ENCODE measurements around the gene KAT5. TPM values are rescaled to one million over a fixed set of nuclear protein-coding genes. Genes with fewer than 3 reads are reported as not detected.

The KAT5 gene
- total RNA-seq, 1 donor from 2014 or later, result 66.5 TPM

GRCh38 chr11:65736810-65737209 is 24.8 kb downstream of the KAT5 start:
- Mint-ChIP-seq H3K27me3 (ENCODE audit: unreplicated experiment) (peaks cover 35% of the 10 kb centered on the region), H3K4me3 (ENCODE audit: unreplicated experiment) (no peak overlapping the region), H3K36me3 (ENCODE audit: unreplicated experiment) (no peaks in the 10 kb centered on the region), H3K27ac (ENCODE audit: unreplicated experiment) (no peak overlapping the region), H3K9me3 (ENCODE audit: unreplicated experiment) (peaks cover 24% of the 10 kb centered on the region), H3K4me1 (ENCODE audit: unreplicated experiment) (no peaks in the 10 kb centered on the region)
- no peak for DNase-seq (ENCODE audit: extremely low spot score, unreplicated experiment)
- TF ChIP-seq, protein P1, sequence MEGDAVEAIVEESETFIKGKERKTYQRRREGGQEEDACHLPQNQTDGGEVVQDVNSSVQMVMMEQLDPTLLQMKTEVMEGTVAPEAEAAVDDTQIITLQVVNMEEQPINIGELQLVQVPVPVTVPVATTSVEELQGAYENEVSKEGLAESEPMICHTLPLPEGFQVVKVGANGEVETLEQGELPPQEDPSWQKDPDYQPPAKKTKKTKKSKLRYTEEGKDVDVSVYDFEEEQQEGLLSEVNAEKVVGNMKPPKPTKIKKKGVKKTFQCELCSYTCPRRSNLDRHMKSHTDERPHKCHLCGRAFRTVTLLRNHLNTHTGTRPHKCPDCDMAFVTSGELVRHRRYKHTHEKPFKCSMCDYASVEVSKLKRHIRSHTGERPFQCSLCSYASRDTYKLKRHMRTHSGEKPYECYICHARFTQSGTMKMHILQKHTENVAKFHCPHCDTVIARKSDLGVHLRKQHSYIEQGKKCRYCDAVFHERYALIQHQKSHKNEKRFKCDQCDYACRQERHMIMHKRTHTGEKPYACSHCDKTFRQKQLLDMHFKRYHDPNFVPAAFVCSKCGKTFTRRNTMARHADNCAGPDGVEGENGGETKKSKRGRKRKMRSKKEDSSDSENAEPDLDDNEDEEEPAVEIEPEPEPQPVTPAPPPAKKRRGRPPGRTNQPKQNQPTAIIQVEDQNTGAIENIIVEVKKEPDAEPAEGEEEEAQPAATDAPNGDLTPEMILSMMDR (IDR thresholded peaks at IDR 0.05), result no peak

DNA sequence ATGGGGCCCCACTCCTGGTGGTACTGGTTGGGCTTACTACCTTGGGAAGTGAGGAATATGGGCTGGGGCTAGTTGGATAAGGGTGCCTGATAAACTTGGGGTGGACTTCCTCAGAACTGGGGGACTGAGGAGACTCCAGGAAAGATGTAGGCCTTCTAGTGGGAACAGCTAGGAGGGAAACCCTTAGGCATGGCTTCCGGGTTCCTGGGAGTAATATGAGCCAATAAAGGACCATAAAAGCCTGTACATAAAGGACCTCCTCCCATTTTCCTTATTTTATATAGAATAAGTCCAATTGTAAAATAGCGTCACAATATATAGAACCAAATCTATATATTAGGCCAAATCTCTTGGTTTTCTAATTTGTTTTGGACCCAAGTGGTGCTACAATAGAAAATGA is 27.0 kb downstream of the KAT5 start:
- DNase-seq (ENCODE audit: extremely low spot score, unreplicated experiment), result peak; percentile 25
- TF ChIP-seq, protein P1 (IDR thresholded peaks at IDR 0.05), result no peak
- Mint-ChIP-seq H3K27me3 (ENCODE audit: unreplicated experiment) (peaks cover 25% of the 10 kb centered on the region), H3K4me3 (ENCODE audit: unreplicated experiment) (no peak overlapping the region), H3K27ac (ENCODE audit: unreplicated experiment) (no peak overlapping the region), H3K9me3 (ENCODE audit: unreplicated experiment) (peaks cover 17% of the 10 kb centered on the region), H3K4me1 (ENCODE audit: unreplicated experiment) (no peaks in the 10 kb centered on the region), H3K36me3 (ENCODE audit: unreplicated experiment) (no peaks in the 10 kb centered on the region)

- Mint-ChIP-seq H3K27ac (ENCODE audit: unreplicated experiment) (no peak overlapping the region), H3K4me3 (ENCODE audit: unreplicated experiment) (no peak overlapping the region), H3K36me3 (ENCODE audit: unreplicated experiment) (no peaks in the 10 kb centered on the region), H3K27me3 (ENCODE audit: unreplicated experiment) (peaks cover 30% of the 10 kb centered on the region), H3K9me3 (ENCODE audit: unreplicated experiment) (peaks cover 15% of the 10 kb centered on the region), H3K4me1 (ENCODE audit: unreplicated experiment) (peaks cover under 1% of the 10 kb centered on the region)
- TF ChIP-seq, protein P1 (IDR thresholded peaks at IDR 0.05), result no peak
- DNase-seq (ENCODE audit: extremely low spot score, unreplicated experiment), result no peak
Observed at GRCh38 chr11:65741185-65741584, 29.1 kb downstream of the KAT5 start.

DNA sequence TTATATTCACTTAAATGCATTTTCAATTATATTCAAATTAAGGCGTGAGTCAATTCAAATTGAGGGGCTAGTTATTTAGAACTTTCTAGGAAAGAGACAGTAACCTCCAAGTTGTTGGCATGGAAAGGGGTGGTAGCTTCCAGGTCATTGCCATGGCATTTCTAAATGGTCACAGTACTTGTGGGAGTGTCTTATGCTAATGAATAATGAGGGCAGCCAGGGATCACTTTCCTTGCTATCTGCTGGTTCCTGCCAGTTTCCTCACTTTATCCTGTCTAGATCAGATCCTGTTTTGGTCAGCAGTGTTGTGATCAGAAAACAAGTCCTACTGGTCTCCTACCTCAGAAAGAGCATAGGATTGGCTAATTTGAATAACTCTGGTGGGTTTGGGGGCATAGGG is 30.3 kb downstream of the KAT5 start:
- no peak overlapping the region for H3K4me3 Mint-ChIP-seq (ENCODE audit: unreplicated experiment)
- no peak overlapping the region for H3K27ac Mint-ChIP-seq (ENCODE audit: unreplicated experiment)
- H3K4me1 Mint-ChIP-seq (ENCODE audit: unreplicated experiment), result peaks cover 6% of the 10 kb centered on the region
- TF ChIP-seq, protein P1 (IDR thresholded peaks at IDR 0.05), result no peak
- H3K27me3 Mint-ChIP-seq (ENCODE audit: unreplicated experiment), result peaks cover 23% of the 10 kb centered on the region
- H3K9me3 Mint-ChIP-seq (ENCODE audit: unreplicated experiment), result peaks cover 4% of the 10 kb centered on the region
- no peaks in the 10 kb centered on the region for H3K36me3 Mint-ChIP-seq (ENCODE audit: unreplicated experiment)
- DNase-seq (ENCODE audit: extremely low spot score, unreplicated experiment), result no peak

- peaks cover 7% of the 10 kb centered on the region for H3K4me1 Mint-ChIP-seq (ENCODE audit: unreplicated experiment)
- H3K4me3 Mint-ChIP-seq (ENCODE audit: unreplicated experiment), result no peak overlapping the region
- TF ChIP-seq, protein P1 (IDR thresholded peaks at IDR 0.05), result no peak
- H3K27ac Mint-ChIP-seq (ENCODE audit: unreplicated experiment), result no peak overlapping the region
- DNase-seq (ENCODE audit: extremely low spot score, unreplicated experiment), result no peak
- H3K27me3 Mint-ChIP-seq (ENCODE audit: unreplicated experiment), result peaks cover 14% of the 10 kb centered on the region
- no peaks in the 10 kb centered on the region for H3K36me3 Mint-ChIP-seq (ENCODE audit: unreplicated experiment)
- peaks cover 4% of the 10 kb centered on the region for H3K9me3 Mint-ChIP-seq (ENCODE audit: unreplicated experiment)
Observed at GRCh38 chr11:65743681-65744025, 31.6 kb downstream of the KAT5 start.
